ENCODE results near the gene INPP5A. TPM values are rescaled to one million over a fixed set of nuclear protein-coding genes. Genes with fewer than 3 reads are reported as not detected.

INPP5A gene
- total RNA-seq, 2 donors from 2014 or later = 20.7 to 26.7 TPM

DNA sequence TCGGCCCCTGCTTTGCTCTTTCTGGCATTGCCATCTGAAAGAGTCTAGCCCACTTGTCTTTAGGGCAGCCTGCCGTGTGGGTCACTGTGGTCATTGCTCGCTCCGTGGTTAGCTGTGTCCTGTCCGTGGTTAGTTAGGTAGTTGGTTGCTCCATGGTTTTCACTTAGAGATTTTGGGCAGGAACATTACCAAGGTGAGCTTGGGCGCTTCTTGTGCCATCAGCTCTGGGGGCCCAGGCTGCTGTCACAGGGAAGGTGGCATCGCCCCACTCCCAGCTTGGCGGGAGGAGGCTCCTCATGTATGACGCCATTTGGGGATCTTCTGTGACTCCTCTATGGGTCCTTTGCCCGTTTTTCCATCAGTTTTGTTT is 53.1 kb downstream of the INPP5A start:
- no peaks in the 10 kb centered on the region for H3K9me3 Mint-ChIP-seq
- H3K4me1 ChIP-seq (ENCODE audit: control insufficient read depth, insufficient read depth, low read length) = no peaks in the 10 kb centered on the region

DNA sequence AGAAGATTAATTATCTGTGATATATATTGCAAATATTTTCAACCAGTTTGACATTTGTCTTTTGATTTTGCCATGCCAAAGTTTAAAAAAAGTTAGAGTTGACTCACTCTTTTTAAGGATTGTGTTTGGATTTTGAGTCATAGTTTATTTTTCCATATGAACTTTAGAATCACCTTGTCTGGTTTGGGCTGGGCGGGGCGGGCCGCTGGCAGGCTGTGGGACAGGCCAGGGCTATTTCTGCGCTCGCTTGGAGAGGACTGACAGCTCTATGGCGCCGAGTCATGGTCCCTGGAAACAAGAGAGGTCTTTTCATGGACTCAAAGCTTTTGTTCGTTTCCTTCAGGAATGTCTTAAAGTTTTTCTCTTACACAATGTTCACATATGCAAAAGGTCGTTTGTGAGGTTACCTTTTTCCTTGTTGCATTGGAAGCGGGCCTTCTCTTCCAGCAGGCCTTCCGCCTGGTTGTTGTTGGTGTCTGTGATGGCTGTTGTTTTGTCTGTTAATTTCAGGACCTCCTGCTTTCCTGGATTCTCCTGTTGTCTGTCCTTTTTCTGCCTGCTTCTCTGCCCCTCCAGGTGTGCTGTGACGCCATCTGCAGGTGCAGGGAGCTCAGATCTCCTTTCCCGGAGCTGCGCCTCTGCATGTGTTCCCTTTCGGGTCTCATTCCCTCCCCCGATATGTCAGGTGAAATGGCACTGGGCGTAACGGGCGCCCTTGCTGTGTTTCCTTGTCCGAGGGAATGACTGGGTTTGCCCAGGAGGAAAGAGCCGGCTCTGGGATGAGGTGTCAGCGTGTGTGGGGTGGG is 53.8 kb downstream of the INPP5A start:
- H3K27me3 ChIP-seq (ENCODE audit: control insufficient read depth, insufficient read depth, low read length, poor library complexity, severe bottlenecking) = no peaks in the 10 kb centered on the region
- Mint-ChIP-seq H3K4me3 (no peak overlapping the region), H3K9me3 (no peaks in the 10 kb centered on the region), H3K36me3 (ENCODE audit: low read depth) (peaks cover 3% of the 10 kb centered on the region), H3K27me3 (ENCODE audit: insufficient read depth) (no peaks in the 10 kb centered on the region), H3K4me1 (peaks cover 10% of the 10 kb centered on the region), H3K27ac (peak overlapping the region; percentile 37)
- no peak overlapping the region for H3K9ac ChIP-seq (ENCODE audit: extremely low read depth, low read length, poor library complexity, severe bottlenecking)
- peak overlapping the region; percentile 29 for H3K27ac ChIP-seq (ENCODE audit: low read depth, low read length)
- H3K9me3 ChIP-seq (ENCODE audit: control insufficient read depth, low read length) = no peaks in the 10 kb centered on the region
- no peaks in the 10 kb centered on the region for H3K36me3 ChIP-seq (ENCODE audit: control insufficient read depth, insufficient read depth, low read length)
- DNase-seq = peak; percentile 83
- TF ChIP-seq, protein P1, sequence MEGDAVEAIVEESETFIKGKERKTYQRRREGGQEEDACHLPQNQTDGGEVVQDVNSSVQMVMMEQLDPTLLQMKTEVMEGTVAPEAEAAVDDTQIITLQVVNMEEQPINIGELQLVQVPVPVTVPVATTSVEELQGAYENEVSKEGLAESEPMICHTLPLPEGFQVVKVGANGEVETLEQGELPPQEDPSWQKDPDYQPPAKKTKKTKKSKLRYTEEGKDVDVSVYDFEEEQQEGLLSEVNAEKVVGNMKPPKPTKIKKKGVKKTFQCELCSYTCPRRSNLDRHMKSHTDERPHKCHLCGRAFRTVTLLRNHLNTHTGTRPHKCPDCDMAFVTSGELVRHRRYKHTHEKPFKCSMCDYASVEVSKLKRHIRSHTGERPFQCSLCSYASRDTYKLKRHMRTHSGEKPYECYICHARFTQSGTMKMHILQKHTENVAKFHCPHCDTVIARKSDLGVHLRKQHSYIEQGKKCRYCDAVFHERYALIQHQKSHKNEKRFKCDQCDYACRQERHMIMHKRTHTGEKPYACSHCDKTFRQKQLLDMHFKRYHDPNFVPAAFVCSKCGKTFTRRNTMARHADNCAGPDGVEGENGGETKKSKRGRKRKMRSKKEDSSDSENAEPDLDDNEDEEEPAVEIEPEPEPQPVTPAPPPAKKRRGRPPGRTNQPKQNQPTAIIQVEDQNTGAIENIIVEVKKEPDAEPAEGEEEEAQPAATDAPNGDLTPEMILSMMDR (conservative IDR thresholded peaks at IDR 0.05) = peak; percentile 65
- no peak overlapping the region for H3K4me3 ChIP-seq (ENCODE audit: low read length)
- H3K4me1 ChIP-seq (ENCODE audit: control insufficient read depth, insufficient read depth, low read length) = no peaks in the 10 kb centered on the region
- WGBS, 2 experiments (ENCODE audit: insufficient coverage in 1 of 2, insufficient read length in 1 of 2) = 82 to 86% methylated on average over 15 to 22 of the region's 22 CpGs

More for the DNA sequence above, 53.1 kb downstream of the INPP5A start:
- Histone ChIP-seq H3K4me3 (ENCODE audit: low read length) (no peak overlapping the region), H3K9me3 (ENCODE audit: control insufficient read depth, low read length) (no peaks in the 10 kb centered on the region), H3K36me3 (ENCODE audit: control insufficient read depth, insufficient read depth, low read length) (no peaks in the 10 kb centered on the region), H3K27ac (ENCODE audit: low read depth, low read length) (no peak overlapping the region), H3K27me3 (ENCODE audit: control insufficient read depth, insufficient read depth, low read length, poor library complexity, severe bottlenecking) (no peaks in the 10 kb centered on the region), H3K9ac (ENCODE audit: extremely low read depth, low read length, poor library complexity, severe bottlenecking) (no peak overlapping the region)
- Mint-ChIP-seq H3K27ac (no peak overlapping the region), H3K4me1 (peaks cover 10% of the 10 kb centered on the region), H3K36me3 (ENCODE audit: low read depth) (peaks cover 4% of the 10 kb centered on the region), H3K27me3 (ENCODE audit: insufficient read depth) (no peaks in the 10 kb centered on the region), H3K4me3 (no peak overlapping the region)
- TF ChIP-seq, protein P1 (conservative IDR thresholded peaks at IDR 0.05) = no peak
- DNase-seq = no peak
- WGBS, 2 experiments (ENCODE audit: insufficient coverage in 1 of 2, insufficient read length in 1 of 2) = 94 to 98% methylated on average over 8 to 10 of the region's 10 CpGs

DNA sequence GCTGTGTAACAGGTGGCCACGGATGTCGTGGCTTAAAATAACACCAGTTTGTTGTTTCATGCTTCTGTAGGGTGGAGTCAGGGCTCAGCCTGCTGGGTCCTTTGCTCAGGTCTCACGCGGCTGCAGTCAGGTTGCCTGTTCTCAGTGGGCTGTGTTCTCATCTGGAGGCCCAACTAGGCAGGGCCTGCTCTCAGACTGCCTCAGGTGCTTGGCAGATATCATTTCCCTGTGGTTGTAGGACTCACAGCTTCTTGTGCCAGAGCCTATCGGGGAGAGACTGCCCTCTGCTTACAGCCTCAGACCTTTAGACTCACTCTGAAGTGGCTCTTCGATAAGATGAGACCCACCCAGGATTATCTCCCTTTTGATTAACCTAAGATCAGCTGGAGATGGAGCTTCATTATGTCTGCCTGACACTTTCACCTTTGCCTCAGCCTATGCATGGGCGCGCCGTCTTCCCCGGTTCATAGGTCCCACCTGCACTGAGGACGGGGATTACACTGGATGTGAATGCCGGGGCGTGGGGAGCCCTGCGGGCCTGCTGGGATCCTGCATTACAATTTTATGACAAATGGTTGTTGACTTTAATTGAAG is 55.3 kb downstream of the INPP5A start:
- no peaks in the 10 kb centered on the region for H3K36me3 ChIP-seq (ENCODE audit: control insufficient read depth, insufficient read depth, low read length)
- H3K9ac ChIP-seq (ENCODE audit: extremely low read depth, low read length, poor library complexity, severe bottlenecking) = no peak overlapping the region
- no peak overlapping the region for H3K27ac Mint-ChIP-seq
- no peak overlapping the region for H3K4me3 ChIP-seq (ENCODE audit: low read length)
- 91 to 94% methylated on average over 13 of the region's 14 CpGs for WGBS, 2 experiments (ENCODE audit: insufficient coverage in 1 of 2, insufficient read length in 1 of 2)
- H3K27me3 ChIP-seq (ENCODE audit: control insufficient read depth, insufficient read depth, low read length, poor library complexity, severe bottlenecking) = no peaks in the 10 kb centered on the region
- H3K27me3 Mint-ChIP-seq (ENCODE audit: insufficient read depth) = no peaks in the 10 kb centered on the region
- H3K4me1 Mint-ChIP-seq = peaks cover 10% of the 10 kb centered on the region
- no peak overlapping the region for H3K4me3 Mint-ChIP-seq
- no peaks in the 10 kb centered on the region for H3K4me1 ChIP-seq (ENCODE audit: control insufficient read depth, insufficient read depth, low read length)
- no peaks in the 10 kb centered on the region for H3K36me3 Mint-ChIP-seq (ENCODE audit: low read depth)
- no peak overlapping the region for H3K27ac ChIP-seq (ENCODE audit: low read depth, low read length)
- no peaks in the 10 kb centered on the region for H3K9me3 ChIP-seq (ENCODE audit: control insufficient read depth, low read length)
- H3K9me3 Mint-ChIP-seq = no peaks in the 10 kb centered on the region
- no peak for DNase-seq
- TF ChIP-seq, protein P1 (conservative IDR thresholded peaks at IDR 0.05) = no peak
